Measurements from ENCODE around the gene FTO.
A peak's percentile ranks its signal among the peaks of the same experiment; 100 is the strongest.
"Not testable (repeated sequence)": the region's sequence is repeated elsewhere in the genome, so short reads cannot be mapped to it uniquely, and the experiment has no call there.

FTO gene

GRCh38 chr16:53832896-53833544, 129.1 kb downstream of the FTO start:
- no peak for DNase-seq

DNA sequence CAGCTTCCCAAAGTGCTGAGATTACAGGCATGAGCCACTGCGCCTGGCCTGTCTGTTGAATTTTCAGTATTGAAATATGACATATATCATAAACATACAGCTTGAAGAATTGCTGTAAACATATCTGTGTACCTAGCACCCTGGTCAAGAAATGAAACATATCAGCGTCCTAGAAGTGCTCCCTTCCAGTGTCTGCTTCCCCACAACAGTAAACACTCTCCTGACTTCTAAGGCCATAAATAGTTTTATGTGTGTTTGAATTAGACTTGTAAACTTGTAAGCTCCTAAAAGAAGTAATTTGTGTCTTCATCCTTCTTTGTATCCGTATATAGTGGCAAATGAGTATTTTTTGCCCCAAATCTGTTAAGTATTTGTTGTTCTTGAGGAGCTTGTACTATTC, 132.2 kb downstream of the FTO start:
- DNase-seq: no peak

DNA sequence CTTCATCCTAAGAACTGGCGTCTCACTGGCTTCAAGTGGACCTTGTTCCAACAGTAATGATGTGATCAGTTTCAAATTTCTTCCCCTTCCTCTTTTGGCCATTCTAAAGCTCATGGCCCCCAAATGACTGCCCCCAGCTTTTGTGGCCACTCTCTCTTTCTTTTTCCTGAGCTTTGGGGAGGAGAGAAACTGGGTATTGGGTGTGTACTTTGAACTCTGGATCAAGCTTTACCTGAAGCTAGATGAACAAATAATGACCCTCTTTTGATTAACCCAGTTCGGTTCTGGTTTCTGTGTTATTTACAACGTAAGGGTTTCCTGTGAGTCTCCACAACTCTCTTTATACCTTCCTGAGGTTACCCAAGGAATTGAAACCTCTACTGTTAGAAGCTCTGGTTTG, 132.7 kb downstream of the FTO start:
- DNase-seq: no peak

GRCh38 chr16:53837426-53837825, 133.5 kb downstream of the FTO start:
- no peak for DNase-seq

DNA sequence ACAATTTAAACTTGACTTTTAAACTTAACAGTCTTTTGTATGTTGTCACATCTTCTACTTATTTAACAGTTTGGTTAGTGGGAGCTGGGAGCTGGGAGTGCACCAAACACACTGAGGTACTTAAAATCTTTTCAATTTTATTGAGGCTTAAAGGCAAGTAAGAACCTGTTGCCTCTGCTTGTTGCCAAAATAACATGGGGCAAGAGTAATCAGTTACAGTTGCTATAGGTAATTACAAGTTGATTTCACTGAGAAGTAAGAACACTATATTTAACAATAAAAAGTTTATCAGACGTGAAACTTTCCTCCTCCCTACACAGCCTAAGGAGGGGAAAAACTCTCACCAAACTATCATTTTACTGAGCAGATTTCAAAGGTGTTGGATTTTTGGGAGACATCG, 135.2 kb downstream of the FTO start:
- DNase-seq: no peak

DNA sequence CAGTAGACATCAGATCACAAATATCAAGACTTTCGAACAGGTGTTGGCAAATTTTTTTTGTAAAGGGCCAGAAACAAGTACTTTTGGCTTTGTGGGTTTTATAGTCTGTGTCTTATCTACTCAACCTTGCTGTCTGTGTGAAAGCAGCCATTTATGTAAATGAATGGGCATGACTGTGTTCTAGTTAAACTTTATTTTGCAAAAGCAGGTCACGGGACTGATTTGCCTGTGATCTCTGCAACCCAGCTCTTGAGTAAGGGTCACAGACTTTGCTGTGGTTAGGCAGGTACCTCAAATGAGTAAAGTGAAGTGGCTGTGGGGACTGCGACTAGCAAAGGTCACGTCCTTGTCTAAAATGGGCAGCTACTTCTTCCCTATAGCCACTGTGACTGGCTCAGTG, 136.5 kb downstream of the FTO start:
- DNase-seq: no peak

DNA sequence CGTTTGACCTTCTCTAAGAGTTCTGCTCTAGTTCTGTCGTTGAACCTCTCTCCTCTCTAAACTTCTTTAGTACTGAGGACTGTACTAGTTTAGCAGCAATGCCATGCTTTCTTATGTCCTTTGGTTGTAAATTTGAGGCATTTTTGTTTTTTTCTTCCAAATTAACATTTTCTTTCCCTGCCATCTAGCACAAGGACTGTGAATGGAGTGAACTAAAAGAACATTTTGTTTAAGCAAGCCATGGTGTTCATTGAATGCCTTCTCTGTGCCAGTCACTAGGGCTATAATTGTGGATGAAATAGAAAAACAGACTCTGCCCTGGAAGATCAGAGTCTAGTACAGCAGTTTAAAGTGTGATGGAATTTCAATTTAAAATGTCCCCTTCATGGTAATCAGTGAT, 137.9 kb downstream of the FTO start:
- no peak for DNase-seq

GRCh38 chr16:53843084-53843483, 139.1 kb downstream of the FTO start:
- DNase-seq: no peak

DNA sequence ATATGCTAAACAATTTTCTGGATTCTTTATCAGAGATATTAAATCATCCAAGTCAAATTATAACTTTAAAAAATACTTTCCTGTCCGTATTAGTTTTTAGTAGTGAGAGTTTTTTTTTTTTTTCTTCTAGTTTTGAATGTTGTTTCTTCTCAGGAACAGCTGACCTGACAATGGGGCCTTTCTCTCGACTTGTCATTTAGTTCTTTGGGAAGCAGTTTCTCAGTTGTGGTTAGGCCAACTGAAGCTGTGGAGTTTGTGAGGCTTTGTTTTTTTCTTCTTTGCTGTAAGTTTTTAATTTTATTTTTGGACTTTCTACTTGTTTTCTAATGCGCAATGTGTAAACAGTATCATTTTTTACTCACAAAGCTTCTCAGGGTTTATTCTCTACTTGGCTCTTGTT, 140.8 kb downstream of the FTO start:
- DNase-seq: no peak

DNA sequence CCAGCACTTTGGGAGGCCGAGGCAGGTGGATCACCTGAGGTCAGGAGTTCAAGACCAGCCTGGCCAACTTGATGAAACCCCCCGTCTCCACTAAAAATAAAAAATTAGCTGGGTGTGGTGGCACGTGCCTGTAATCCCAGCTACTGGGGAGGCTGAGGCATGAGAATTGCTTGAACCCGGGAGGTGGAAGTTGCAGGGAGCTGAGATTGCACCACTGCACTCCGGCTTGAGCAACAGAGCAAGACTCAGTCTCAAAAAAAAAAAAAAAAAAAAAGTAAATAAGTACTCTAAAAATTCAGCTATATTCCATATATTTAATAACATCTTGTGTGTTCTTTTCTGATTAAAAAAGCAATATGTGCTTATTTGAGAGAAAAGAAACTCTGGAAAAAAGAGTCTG, 142.6 kb downstream of the FTO start:
- DNase-seq: not testable (repeated sequence)

- no peak for DNase-seq
Measured at GRCh38 chr16:53846971-53847370, 143.0 kb downstream of the FTO start.

DNA sequence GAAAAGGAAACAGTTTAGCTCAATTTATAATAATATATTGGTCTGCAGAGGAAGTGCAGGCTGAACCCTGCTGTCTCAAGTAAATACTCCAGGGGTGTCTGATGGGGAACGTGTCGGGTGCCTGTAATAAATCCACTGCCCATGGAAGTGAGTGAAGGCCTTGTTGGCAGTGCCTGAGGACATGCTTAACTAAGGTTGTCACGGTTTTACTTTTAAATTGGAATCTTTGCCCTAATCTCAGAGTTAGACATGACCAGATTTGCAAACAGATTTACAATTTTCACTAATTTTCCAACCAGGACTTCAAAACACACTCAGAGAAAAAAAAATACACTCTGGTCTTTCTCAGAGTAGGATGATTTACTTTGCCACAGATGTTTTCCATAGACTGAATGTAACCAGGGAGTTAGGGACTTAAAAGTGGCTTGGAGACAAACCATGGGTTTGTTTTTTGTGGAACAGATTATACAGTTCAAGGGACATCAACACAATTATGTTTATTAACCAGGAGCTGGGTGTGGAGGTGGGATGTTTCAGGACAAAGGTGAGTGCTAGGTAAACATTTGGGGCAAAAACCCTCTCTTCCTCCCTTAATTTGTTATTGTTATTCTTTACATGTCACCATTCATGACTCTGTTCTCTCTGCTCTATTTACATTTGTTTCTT, 144.5 kb downstream of the FTO start:
- DNase-seq: no peak

GRCh38 chr16:53848950-53849349, 145.0 kb downstream of the FTO start:
- DNase-seq: no peak

DNA sequence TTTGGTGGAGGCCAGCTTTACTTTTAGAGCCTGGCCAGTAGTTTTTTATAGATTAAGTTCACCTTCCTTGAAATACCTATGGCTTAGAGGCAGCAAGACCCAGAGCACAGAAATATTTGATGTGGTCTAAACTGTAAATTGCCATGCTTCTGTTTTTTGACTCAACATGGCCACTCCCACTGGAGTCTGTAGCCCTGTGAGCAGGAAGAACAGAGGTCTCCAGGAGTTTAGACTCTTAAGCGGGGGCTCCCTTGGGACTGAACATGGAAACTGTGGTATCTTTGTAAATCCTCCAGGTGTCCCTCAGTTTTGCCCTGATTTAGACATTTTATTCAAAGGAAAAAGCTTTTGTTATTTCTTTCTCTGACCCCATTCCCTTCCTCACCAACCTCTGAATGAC, 145.6 kb downstream of the FTO start:
- no peak for DNase-seq

DNA sequence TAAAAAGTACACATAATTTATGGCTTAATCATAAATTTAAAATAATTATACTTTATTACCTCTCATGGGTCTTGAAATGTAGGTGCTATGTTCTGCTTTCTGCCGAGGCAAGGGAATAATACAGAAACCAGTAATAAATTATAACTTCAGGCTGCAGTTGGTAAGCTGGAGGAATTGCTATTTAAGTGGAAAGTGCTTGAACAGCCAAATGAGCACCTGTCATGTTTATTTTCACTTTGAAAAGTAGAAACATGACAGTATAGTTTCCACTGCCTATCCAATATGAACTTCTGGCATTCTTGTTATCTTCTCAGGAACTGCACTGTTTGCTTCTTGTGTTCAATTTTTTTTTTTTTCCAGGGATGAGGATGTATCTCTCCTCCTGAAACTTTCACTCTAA, 146.0 kb downstream of the FTO start:
- DNase-seq: no peak

- no peak for DNase-seq
Measured at GRCh38 chr16:53852678-53853077, 148.7 kb downstream of the FTO start.

- no peak for DNase-seq
Measured at GRCh38 chr16:53855056-53855455, 151.1 kb downstream of the FTO start.

DNA sequence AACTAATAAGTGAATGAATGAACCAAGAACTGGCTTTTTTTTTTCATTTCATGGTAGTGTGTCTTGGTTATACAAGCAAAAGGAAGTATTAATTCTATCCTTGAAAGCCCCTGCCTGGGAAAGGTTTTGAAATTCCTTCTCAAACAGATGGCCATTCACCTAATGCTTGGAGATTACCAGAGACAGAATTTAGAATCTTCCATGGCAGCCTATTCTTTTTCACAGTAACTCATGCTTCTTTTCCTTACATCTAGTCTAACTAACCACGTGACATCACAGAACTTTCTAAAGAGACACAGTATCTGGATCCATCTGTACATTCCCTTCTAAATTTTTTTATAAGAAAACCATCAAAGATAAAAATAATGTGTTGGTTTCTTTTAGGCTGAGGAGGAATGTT, 151.6 kb downstream of the FTO start:
- DNase-seq: no peak

- no peak for DNase-seq
Measured at GRCh38 chr16:53859995-53860540, 156.1 kb downstream of the FTO start.

DNA sequence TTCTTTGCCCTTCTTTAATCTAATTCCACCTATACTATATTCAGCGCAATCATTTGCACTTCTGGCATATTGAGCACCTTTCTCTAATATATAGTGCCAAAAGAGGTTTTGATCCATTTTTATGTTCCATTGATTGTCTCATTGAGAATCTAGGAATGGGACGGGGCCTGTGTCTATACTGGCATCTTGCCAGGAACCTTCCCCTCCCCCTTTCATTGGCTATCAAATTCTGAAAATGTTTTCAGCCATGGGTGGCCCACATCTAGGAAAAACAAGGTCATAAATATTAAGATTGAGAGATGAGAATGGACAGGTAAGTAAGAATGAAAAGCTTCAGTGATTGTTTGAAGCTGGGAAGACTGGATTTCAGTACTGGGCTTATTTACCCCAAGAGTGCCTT, 159.9 kb downstream of the FTO start:
- no peak for DNase-seq

GRCh38 chr16:53864819-53865493, 161.0 kb downstream of the FTO start:
- DNase-seq: peak in 1 of 2 experiments; percentile 7

DNA sequence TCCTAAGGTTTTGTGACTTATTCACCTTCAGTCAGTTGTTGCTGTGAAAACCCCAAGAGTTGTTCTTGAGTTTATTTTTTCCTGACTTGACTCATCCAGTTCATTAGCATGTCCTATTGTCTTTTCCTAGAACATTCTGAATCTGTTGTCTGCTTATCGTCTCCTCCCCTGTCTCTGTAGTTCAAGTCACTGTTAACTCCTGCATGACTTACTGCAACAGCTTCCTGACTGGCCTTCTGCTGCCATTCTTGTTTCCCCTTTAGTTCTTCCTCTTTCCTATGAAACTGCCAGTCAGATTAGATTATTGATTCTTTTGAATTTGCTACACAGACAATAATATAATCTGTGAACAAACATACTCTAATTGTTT, 161.5 kb downstream of the FTO start:
- no peak for DNase-seq

GRCh38 chr16:53866520-53866919, 162.6 kb downstream of the FTO start:
- DNase-seq: no peak

GRCh38 chr16:53870831-53871230, 166.9 kb downstream of the FTO start:
- DNase-seq: no peak

Measured in NCI-H1930 (cell line).